ENCODE data around the gene CAT. TPM values are rescaled to one million over a fixed set of nuclear protein-coding genes. Genes with fewer than 3 reads are reported as not detected.
A peak's percentile ranks its signal among the peaks of the same experiment; 100 is the strongest.

Gene CAT
- total RNA-seq, 1 donor from 2014 or later, result 82.6 TPM

GRCh38 chr11:34487430-34487829 lies 48.7 kb downstream of the CAT start:
- no peak for ATAC-seq
- no peak for DNase-seq (ENCODE audit: low spot score)
- intact Hi-C loops (cut with DNase I), result no loop called here

- DNase-seq (ENCODE audit: low spot score), result no peak
- no peak for ATAC-seq
- intact Hi-C loops (cut with DNase I), result no loop called here
Measured at GRCh38 chr11:34488855-34489557, 50.3 kb downstream of the CAT start.

- ATAC-seq (no peak), DNase-seq (ENCODE audit: low spot score) (no peak)
- intact Hi-C loops (cut with DNase I), result no loop called here
Measured at GRCh38 chr11:34490304-34490703, 51.6 kb downstream of the CAT start.

GRCh38 chr11:34492806-34493414 lies 54.2 kb downstream of the CAT start:
- intact Hi-C loops (cut with DNase I), result no loop called here
- DNase-seq (ENCODE audit: low spot score), result peak; percentile 81
- peak; percentile 59 for ATAC-seq

GRCh38 chr11:34493468-34493867 lies 54.7 kb downstream of the CAT start:
- intact Hi-C loops (cut with DNase I), result no loop called here
- ATAC-seq (no peak), DNase-seq (ENCODE audit: low spot score) (no peak)

- no peak for DNase-seq (ENCODE audit: low spot score)
- intact Hi-C loops (cut with DNase I), result no loop called here
- ATAC-seq, result no peak
Measured at GRCh38 chr11:34493926-34494595, 55.3 kb downstream of the CAT start.

GRCh38 chr11:34495239-34495723 lies 56.5 kb downstream of the CAT start:
- ATAC-seq (no peak), DNase-seq (ENCODE audit: low spot score) (no peak)
- intact Hi-C loops (cut with DNase I), result no loop called here

- DNase-seq (ENCODE audit: low spot score), result no peak
- peak; percentile 27 for ATAC-seq
Measured at GRCh38 chr11:34495724-34496377, 57.1 kb downstream of the CAT start.

GRCh38 chr11:34499719-34500500 lies 61.2 kb downstream of the CAT start:
- ATAC-seq, result no peak
- intact Hi-C loops (cut with DNase I), result no loop called here

More at GRCh38 chr11:34495724-34496377, 57.1 kb downstream of the CAT start:
- intact Hi-C loops (cut with DNase I), result no loop called here

GRCh38 chr11:34501500-34501899 lies 62.8 kb downstream of the CAT start:
- peak; percentile 92 for ATAC-seq
- DNase-seq (ENCODE audit: low spot score), result no peak
- intact Hi-C loops (cut with DNase I), result no loop called here

More at GRCh38 chr11:34499719-34500500, 61.2 kb downstream of the CAT start:
- no peak for DNase-seq (ENCODE audit: low spot score)

- no peak for DNase-seq (ENCODE audit: low spot score)
- ATAC-seq, result peak; percentile 43
- intact Hi-C loops (cut with DNase I), result no loop called here
Measured at GRCh38 chr11:34501949-34502348, 63.2 kb downstream of the CAT start.

GRCh38 chr11:34502949-34503348 lies 64.2 kb downstream of the CAT start:
- intact Hi-C loops (cut with DNase I), result no loop called here
- ATAC-seq (no peak), DNase-seq (ENCODE audit: low spot score) (no peak)

GRCh38 chr11:34505874-34506273 lies 67.1 kb downstream of the CAT start:
- no peak for ATAC-seq
- intact Hi-C loops (cut with DNase I), result no loop called here
- no peak for DNase-seq (ENCODE audit: low spot score)

- intact Hi-C loops (cut with DNase I), result no loop called here
- ATAC-seq, result no peak
- no peak for DNase-seq (ENCODE audit: low spot score)
Measured at GRCh38 chr11:34507156-34507555, 68.4 kb downstream of the CAT start.

- DNase-seq (ENCODE audit: low spot score) (no peak), ATAC-seq (no peak)
- intact Hi-C loops (cut with DNase I), result no loop called here
Measured at GRCh38 chr11:34507610-34508009, 68.9 kb downstream of the CAT start.

- DNase-seq (ENCODE audit: low spot score) (no peak), ATAC-seq (no peak)
- intact Hi-C loops (cut with DNase I), result no loop called here
Measured at GRCh38 chr11:34508524-34508923, 69.8 kb downstream of the CAT start.

- intact Hi-C loops (cut with DNase I), result no loop called here
- no peak for DNase-seq (ENCODE audit: low spot score)
- ATAC-seq, result no peak
Measured at GRCh38 chr11:34509336-34509876, 70.7 kb downstream of the CAT start.

- intact Hi-C loops (cut with DNase I), result no loop called here
- no peak for ATAC-seq
- no peak for DNase-seq (ENCODE audit: low spot score)
Measured at GRCh38 chr11:34510218-34510617, 71.5 kb downstream of the CAT start.

GRCh38 chr11:34510673-34511072 lies 71.9 kb downstream of the CAT start:
- intact Hi-C loops (cut with DNase I), result no loop called here
- ATAC-seq, result no peak

More at GRCh38 chr11:34510673-34511072, 71.9 kb downstream of the CAT start:
- no peak for DNase-seq (ENCODE audit: low spot score)

Data from sciatic nerve (tissue), 2 donors.